Measurements from ENCODE around the gene SYT14. TPM values are rescaled to one million over a fixed set of nuclear protein-coding genes. Genes with fewer than 3 reads are reported as not detected.

SYT14 gene
- total and polyA plus RNA-seq, 2 of the 4 experiments (the other 2 are of a cell fraction): 0.14 to 1.3 TPM

GRCh38 chr1:209996348-209996747 lies 58.3 kb downstream of the SYT14 start:
- Histone ChIP-seq H3K36me3 (ENCODE audit: control insufficient read depth, insufficient read depth, low read length) (no peaks in the 10 kb centered on the region), H2AK9ac (replicated peaks; ENCODE audit: low read depth, low read length, poor library complexity) (no peak overlapping the region), H4K20me1 (ENCODE audit: insufficient read depth, low read length) (no peaks in the 10 kb centered on the region), H2BK5ac (ENCODE audit: low read depth, low read length, poor library complexity, severe bottlenecking) (no peak overlapping the region), H3K14ac (replicated peaks; ENCODE audit: low read depth, low read length) (no peak overlapping the region), H2AFZ (replicated peaks; ENCODE audit: low read length, poor library complexity) (no peak overlapping the region), H3K9ac (ENCODE audit: low read depth, low read length) (no peak overlapping the region), H3K4me3 (ENCODE audit: insufficient read depth, low read depth, low read length) (no peak overlapping the region), H3K27me3 (ENCODE audit: control insufficient read depth, insufficient read depth, low read length) (no peaks in the 10 kb centered on the region), H2BK120ac (ENCODE audit: low read depth, low read length) (no peak overlapping the region), H2BK15ac (ENCODE audit: low read depth, low read length) (no peak overlapping the region), H3K4ac (ENCODE audit: low read depth, low read length) (no peak overlapping the region), H3K18ac (ENCODE audit: low read depth, low read length) (no peak overlapping the region), H3K56ac (ENCODE audit: extremely low read depth, insufficient read depth, low read length) (no peak overlapping the region), H3K79me1 (ENCODE audit: low read depth in 1 of 2, low read length in 2 of 2) (no peaks in the 10 kb centered on the region), H3K23ac (ENCODE audit: low read depth, low read length) (no peak overlapping the region), H2AK5ac (ENCODE audit: low read depth, low read length) (no peak overlapping the region), H4K91ac (ENCODE audit: insufficient read depth, low read depth, low read length) (no peak overlapping the region), H3K27ac (ENCODE audit: insufficient read depth, low read length) (no peak overlapping the region), H3K9me1 (ENCODE audit: insufficient read depth, low read length) (no peaks in the 10 kb centered on the region), H3K4me1 (ENCODE audit: control insufficient read depth, insufficient read depth, low read length) (no peaks in the 10 kb centered on the region), H3K4me2 (ENCODE audit: low read depth, low read length) (no peak overlapping the region), H3K9me3 (ENCODE audit: control insufficient read depth, insufficient read depth, low read length) (no peaks in the 10 kb centered on the region), H4K8ac (ENCODE audit: low read depth in 2 of 2, low read length in 2 of 2) (no peak overlapping the region), H2BK20ac (ENCODE audit: low read depth, low read length) (no peak overlapping the region), H4K5ac (ENCODE audit: low read depth, low read length) (no peak overlapping the region)
- dilution Hi-C loops (cut with HindIII; ENCODE audit: low sequenced_read_pairs, unreplicated experiment): loop anchor here (25.0 kb wide), 1 partner anchor 184 kb away; the partner anchor contains the start of gene IRF6
- CTCF ChIA-PET: no interaction called here
- no CpG with 5 or more reads among the region's 2 CpGs for WGBS, 2 experiments (ENCODE audit: extremely low coverage in 2 of 2, insufficient read length in 1 of 2)
- ATAC-seq (ENCODE audit: low read depth) (no peak), DNase-seq (no peak)
- intact Hi-C loops (cut with micrococcal nuclease): no loop called here
- in situ Hi-C loops (cut with MboI; ENCODE audit: low sequenced_read_pairs): no loop called here
- TF ChIP-seq CEBPB (IDR thresholded peaks at IDR 0.05; ENCODE audit: low read depth, low read length): no peak
- TF ChIP-seq USF2 (IDR thresholded peaks at IDR 0.05; ENCODE audit: low read depth, low read length): no peak
- no peak for TF ChIP-seq CTCF (conservative IDR thresholded peaks at IDR 0.05; ENCODE audit: low read depth, low read length)
- TF ChIP-seq MAZ (IDR thresholded peaks at IDR 0.05; ENCODE audit: borderline replicate concordance, low read depth, low read length): no peak
- no peak for TF ChIP-seq MAFK (IDR thresholded peaks at IDR 0.05; ENCODE audit: low read depth, low read length)
- no peak for TF ChIP-seq NFE2L2 (IDR thresholded peaks at IDR 0.05; ENCODE audit: low read depth, low read length)
- TF ChIP-seq FOS (IDR thresholded peaks at IDR 0.05; ENCODE audit: low read depth, low read length): no peak
- TF ChIP-seq BHLHE40 (IDR thresholded peaks at IDR 0.05; ENCODE audit: low read depth, low read length): no peak
- TF ChIP-seq POLR2A (IDR thresholded peaks at IDR 0.05; ENCODE audit: low read depth, low read length): no peak
- TF ChIP-seq SMC3 (IDR thresholded peaks at IDR 0.05; ENCODE audit: low read depth, low read length): no peak
- no peak for TF ChIP-seq RCOR1 (IDR thresholded peaks at IDR 0.05; ENCODE audit: insufficient replicate concordance, low read length)
- TF ChIP-seq RAD21 (IDR thresholded peaks at IDR 0.05; ENCODE audit: low read length): no peak
- no peak for TF ChIP-seq CHD1 (IDR thresholded peaks at IDR 0.05; ENCODE audit: low read depth, low read length)
- TF ChIP-seq RFX5 (IDR thresholded peaks at IDR 0.05; ENCODE audit: low read depth, low read length): no peak
- no peak for TF ChIP-seq ELK1 (IDR thresholded peaks at IDR 0.05; ENCODE audit: borderline replicate concordance, low read depth, low read length)
- no peak for TF ChIP-seq MXI1 (IDR thresholded peaks at IDR 0.05; ENCODE audit: borderline replicate concordance, low read depth, low read length)
- POLR2A ChIA-PET (ENCODE audit: unreplicated experiment): no interaction called here
- no TSS peak for BruUV-seq (replicated peaks)
